Testis (tissue), 3 donors: ENCODE results near the gene TAC4. TPM values are rescaled to one million over a fixed set of nuclear protein-coding genes. Genes with fewer than 3 reads are reported as not detected.

Experiments used
- DNase-seq: peaks from one replicate; pipeline ENCODE4 v3.0.0-alpha.2; 2019
- H3K27ac ChIP-seq, 2 donors: fragments of 200-600 bp; sonication (generic); one replicate each; pipeline ENCODE4 v1.5.1; 2019
- H3K27me3 ChIP-seq: fragments of 200-600 bp; sonication (generic); one replicate; pipeline ENCODE4 v1.5.1; 2019
- H3K36me3 ChIP-seq: fragments of 200-600 bp; sonication (generic); one replicate; pipeline ENCODE4 v1.5.1; 2017; ENCODE audit warnings: low read depth; ENCODE audit errors: missing control alignments
- H3K4me1 ChIP-seq: fragments of 200-600 bp; sonication (generic); one replicate; pipeline ENCODE4 v1.5.1; 2019
- H3K4me3 ChIP-seq, 2 donors: fragments of 200-600 bp; sonication (generic); one replicate each; pipeline ENCODE4 v1.5.1; 2017 to 2019
- H3K9me3 ChIP-seq: fragments of 200-600 bp; sonication (generic); one replicate; pipeline ENCODE4 v1.5.1; 2017
- POLR2A ChIP-seq: fragments of 450-650 bp; IDR thresholded peaks from one replicate; pipeline ENCODE4 v1.6.1; 2017; ENCODE audit warnings: antibody characterized with exemption, mild to moderate bottlenecking, moderate library complexity
- WGBS, 2 donors: methylation state at CpG; one replicate each; pipeline ENCODE4 v1.1.5; 2018; 5-methylcytosine and 5-hydroxymethylcytosine counted together
- intact Hi-C: fragments of 100-400 bp; cut with DNase I; formaldehyde crosslinking; loops from one replicate; pipeline ENCODE4 v1.15.1; 2023; ENCODE audit warnings: low total_unique reads
- polyA plus RNA-seq: library from polyadenylated mRNA; stranded (reverse); fragments of 350-450 nt; fragmentation: Illumina TruSeq; extraction: RNeasy Lipid Tissue Mini Kit (QIAGEN cat#74804); gene quantifications from one replicate; pipeline ENCODE4 v1.2.3, GENCODE V29; 2014; ENCODE audit warnings: low read depth, low replicate concordance; ENCODE audit not compliant: insufficient read depth
- total RNA-seq, 2 donors: library from RNA; depleted of rRNA; stranded (reverse); fragments of >200 nt; gene quantifications; one replicate each; pipeline ENCODE4 v1.2.3, GENCODE V29; 2016
- TF ChIP-seq, protein P1 (sequence below), 3 experiments: fragments of 450-650 bp in 2 of 3; fragments of 200-600 bp in 1 of 3; sonication (generic) in 1 of 3; IDR thresholded peaks; one replicate each; pipeline ENCODE4 v1.5.1; 2016 to 2019; ENCODE audit warnings: antibody characterized with exemption in 3 of 3, mild to moderate bottlenecking in 2 of 3, moderate library complexity in 1 of 3

The TAC4 gene
- total and polyA plus RNA-seq, 3 donors from 2014 or later: not detected

DNA sequence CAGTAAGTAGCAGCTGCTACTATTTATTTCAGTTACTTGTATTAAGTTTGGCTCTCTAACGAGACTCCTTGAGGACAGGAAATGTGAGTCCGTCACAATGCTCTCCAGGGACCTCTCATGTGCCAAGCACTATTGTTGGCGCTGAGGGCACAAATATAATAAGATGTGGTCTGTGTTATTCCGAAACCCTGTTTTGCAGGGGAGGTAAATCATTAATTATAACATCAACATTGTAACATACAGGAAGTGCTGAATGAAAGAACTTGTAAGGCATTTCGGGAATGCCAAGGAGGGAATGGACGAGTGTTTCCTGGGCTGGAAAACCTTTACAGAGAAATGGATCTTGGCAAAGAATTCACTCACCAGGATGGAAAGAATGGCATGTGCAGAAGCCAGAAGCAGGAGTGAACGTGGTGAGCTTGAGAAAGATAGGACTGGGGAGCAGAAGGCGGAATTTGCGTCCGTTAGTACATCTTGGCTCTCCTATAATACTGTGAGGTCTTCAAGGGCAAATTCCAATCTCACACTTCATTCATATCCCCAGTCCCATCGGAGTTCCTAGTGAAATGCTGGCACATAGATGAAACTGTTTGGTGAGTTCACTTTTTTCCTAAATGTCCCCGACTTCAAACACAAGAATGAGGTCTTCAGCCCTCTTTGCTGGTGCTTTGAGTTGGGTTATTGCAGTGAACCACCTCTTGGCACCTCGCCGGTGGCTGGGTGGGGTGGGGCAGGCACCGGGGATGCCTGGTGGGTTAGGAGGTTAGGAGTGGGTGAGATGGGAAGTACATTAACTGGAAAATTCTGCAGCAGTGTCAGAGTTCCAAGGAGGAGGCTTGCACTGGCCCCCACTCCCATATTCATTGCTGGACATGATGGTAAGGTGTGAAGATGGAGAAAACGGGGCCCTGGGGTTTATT lies 11.5 kb downstream of the TAC4 start:
- 41 to 55% methylated on average over 16 of the region's 16 CpGs for WGBS, 2 donors
- Histone ChIP-seq H3K4me1 (peaks cover 11% of the 10 kb centered on the region), H3K27me3 (no peaks in the 10 kb centered on the region), H3K9me3 (no peaks in the 10 kb centered on the region), H3K4me3 (no peak overlapping the region), H3K36me3 (no peaks in the 10 kb centered on the region), H3K27ac (no peak overlapping the region)
- intact Hi-C loops: no loop called here
- no peak for DNase-seq
- TF ChIP-seq, protein P1, sequence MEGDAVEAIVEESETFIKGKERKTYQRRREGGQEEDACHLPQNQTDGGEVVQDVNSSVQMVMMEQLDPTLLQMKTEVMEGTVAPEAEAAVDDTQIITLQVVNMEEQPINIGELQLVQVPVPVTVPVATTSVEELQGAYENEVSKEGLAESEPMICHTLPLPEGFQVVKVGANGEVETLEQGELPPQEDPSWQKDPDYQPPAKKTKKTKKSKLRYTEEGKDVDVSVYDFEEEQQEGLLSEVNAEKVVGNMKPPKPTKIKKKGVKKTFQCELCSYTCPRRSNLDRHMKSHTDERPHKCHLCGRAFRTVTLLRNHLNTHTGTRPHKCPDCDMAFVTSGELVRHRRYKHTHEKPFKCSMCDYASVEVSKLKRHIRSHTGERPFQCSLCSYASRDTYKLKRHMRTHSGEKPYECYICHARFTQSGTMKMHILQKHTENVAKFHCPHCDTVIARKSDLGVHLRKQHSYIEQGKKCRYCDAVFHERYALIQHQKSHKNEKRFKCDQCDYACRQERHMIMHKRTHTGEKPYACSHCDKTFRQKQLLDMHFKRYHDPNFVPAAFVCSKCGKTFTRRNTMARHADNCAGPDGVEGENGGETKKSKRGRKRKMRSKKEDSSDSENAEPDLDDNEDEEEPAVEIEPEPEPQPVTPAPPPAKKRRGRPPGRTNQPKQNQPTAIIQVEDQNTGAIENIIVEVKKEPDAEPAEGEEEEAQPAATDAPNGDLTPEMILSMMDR (IDR thresholded peaks at IDR 0.05): no peak
- no peak for TF ChIP-seq POLR2A

GRCh38 chr17:49835472-49835871 lies 12.4 kb downstream of the TAC4 start:
- Histone ChIP-seq H3K27me3 (no peaks in the 10 kb centered on the region), H3K27ac (no peak overlapping the region), H3K9me3 (no peaks in the 10 kb centered on the region), H3K36me3 (no peaks in the 10 kb centered on the region), H3K4me1 (peaks cover 11% of the 10 kb centered on the region), H3K4me3 (no peak overlapping the region)
- intact Hi-C loops: no loop called here
- TF ChIP-seq POLR2A: no peak
- TF ChIP-seq, protein P1 (IDR thresholded peaks at IDR 0.05): no peak
- DNase-seq: no peak
- WGBS, 2 donors: 89 to 93% methylated on average over 7 of the region's 7 CpGs

GRCh38 chr17:49834118-49834743 lies 13.6 kb downstream of the TAC4 start:
- no peak for DNase-seq
- TF ChIP-seq POLR2A: no peak
- TF ChIP-seq, protein P1 (IDR thresholded peaks at IDR 0.05): no peak
- H3K4me3 ChIP-seq: no peak overlapping the region
- no peak overlapping the region for H3K27ac ChIP-seq
- WGBS, 2 donors: 92 to 96% methylated on average over 16 to 19 of the region's 19 CpGs
- no peaks in the 10 kb centered on the region for H3K9me3 ChIP-seq
- no peaks in the 10 kb centered on the region for H3K27me3 ChIP-seq
- peaks cover 11% of the 10 kb centered on the region for H3K4me1 ChIP-seq
- intact Hi-C loops: no loop called here
- no peaks in the 10 kb centered on the region for H3K36me3 ChIP-seq

DNA sequence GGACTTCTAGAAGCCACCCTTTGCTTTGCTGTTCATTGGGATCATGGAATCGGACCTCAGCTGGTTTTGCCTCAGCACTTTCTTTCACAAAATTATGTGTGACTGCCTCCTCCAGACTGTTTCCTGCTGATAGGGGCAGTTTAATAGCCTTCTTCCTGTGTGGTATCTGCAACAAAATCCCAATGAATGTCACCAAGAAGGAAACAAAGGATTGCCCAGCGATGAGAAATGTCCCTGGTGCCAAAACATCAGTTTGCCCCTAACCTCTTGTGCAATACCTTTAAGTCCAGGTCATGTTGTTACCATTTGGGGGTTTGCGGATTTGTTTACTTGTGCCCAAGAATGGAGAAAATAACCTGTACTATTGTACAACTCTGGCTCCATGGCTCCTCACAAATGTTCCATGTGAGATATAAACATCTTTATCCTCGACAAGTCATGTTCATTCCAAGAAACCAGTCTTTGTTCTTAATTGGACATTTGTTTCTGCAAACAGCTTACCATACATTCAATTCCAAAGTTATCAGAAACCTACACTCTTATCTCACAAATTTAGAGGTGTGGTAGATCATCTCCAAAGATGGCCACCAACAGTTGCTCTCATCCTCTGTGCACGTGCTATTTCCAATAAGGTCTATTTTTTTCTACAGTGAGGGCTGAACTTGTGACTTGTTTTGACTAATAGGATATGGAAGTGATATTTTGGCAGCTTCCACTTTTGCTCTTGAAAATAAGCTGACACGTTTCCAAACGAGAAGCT lies 14.8 kb downstream of the TAC4 start:
- WGBS, 2 donors: 76 to 83% methylated on average over 7 of the region's 7 CpGs
- intact Hi-C loops: no loop called here
- Histone ChIP-seq H3K27ac (no peak overlapping the region), H3K9me3 (no peaks in the 10 kb centered on the region), H3K36me3 (no peaks in the 10 kb centered on the region), H3K4me1 (peaks cover 11% of the 10 kb centered on the region), H3K27me3 (no peaks in the 10 kb centered on the region), H3K4me3 (no peak overlapping the region)
- TF ChIP-seq, protein P1 (IDR thresholded peaks at IDR 0.05): no peak
- TF ChIP-seq POLR2A: no peak
- no peak for DNase-seq
